Mammary epithelial cell (primary cell): ENCODE measurements around the gene GMEB2.

Experiments
- CTCF ChIP-seq, 2 donors: IDR thresholded peaks in 1 of 2; conservative IDR thresholded peaks in 1 of 2; 2 replicates each; pipeline ENCODE4 v1.5.1; 2011 to 2012; ENCODE audit warnings: inconsistent platforms in 2 of 2, low read length in 2 of 2, mild to moderate bottlenecking in 2 of 2, control low read depth in 1 of 2, low read depth in 1 of 2; ENCODE audit not compliant: insufficient read depth in 1 of 2; ENCODE audit errors: extremely low read depth in 1 of 2
- EZH2 ChIP-seq: IDR thresholded peaks from 2 replicates; pipeline ENCODE4 v1.6.1; 2012; ENCODE audit warnings: low read length, inconsistent platforms, borderline replicate concordance

GRCh38 chr20:63547725-63548480 is 79.0 kb downstream of the GMEB2 start, which contains the start of gene SRMS:
- no peak for TF ChIP-seq CTCF (conservative IDR thresholded peaks at IDR 0.05 in 1 of 2, IDR thresholded peaks at IDR 0.05 in 1 of 2; ENCODE audit: extremely low read depth in 1 of 2, insufficient read depth in 1 of 2, low read depth in 1 of 2, low read length in 2 of 2)
- TF ChIP-seq EZH2 = no peak
